ENCODE data around the gene ADK.

DNA sequence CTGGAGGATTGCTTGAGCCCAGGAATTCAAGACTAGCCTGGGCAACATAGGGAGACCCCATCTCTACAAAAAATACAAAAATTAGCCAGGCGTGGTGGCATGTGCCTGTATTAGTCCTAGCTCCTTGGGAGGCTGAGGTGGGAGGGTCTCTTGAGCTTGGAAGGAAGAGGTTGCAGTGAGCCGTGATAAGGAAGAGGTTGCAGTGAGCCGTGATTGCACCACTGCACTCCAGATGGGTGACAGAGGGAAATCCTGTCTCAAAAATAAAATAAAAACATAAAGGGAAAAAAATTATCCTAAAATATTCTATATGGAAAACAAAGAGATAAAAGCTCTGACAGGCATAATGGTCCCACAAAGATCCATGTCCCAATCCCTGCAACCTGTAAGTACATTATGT lies 587.5 kb downstream of the ADK start:
- TF ChIP-seq CTCF (conservative IDR thresholded peaks at IDR 0.05) (no peak), EZH2 (IDR thresholded peaks at IDR 0.05; ENCODE audit: low read depth) (no peak)
